Lower leg skin (tissue), 4 donors: ENCODE measurements around the gene CLEC11A. TPM values are rescaled to one million over a fixed set of nuclear protein-coding genes. Genes with fewer than 3 reads are reported as not detected.
"Not testable (repeated sequence)": the region's sequence is repeated elsewhere in the genome, so short reads cannot be mapped to it uniquely, and the experiment has no call there.

Source experiments
- DNase-seq, 2 donors: peaks; one replicate each; pipeline ENCODE4 v3.0.0-alpha.2; 2019; ENCODE audit warnings: low spot score in 2 of 2
- H3K4me3 ChIP-seq: fragments of 200-600 bp; sonication (generic); 2 replicates; pipeline ENCODE4 v1.5.1; 2017; ENCODE audit warnings: mild to moderate bottlenecking, low read depth; ENCODE audit not compliant: poor library complexity, severe bottlenecking
- POLR2A ChIP-seq, 2 donors: fragments of 450-650 bp; IDR thresholded peaks; one replicate each; pipeline ENCODE4 v1.6.1; 2016 to 2017; ENCODE audit warnings: antibody characterized with exemption in 2 of 2, mild to moderate bottlenecking in 1 of 2, moderate library complexity in 1 of 2
- WGBS, 2 donors: methylation state at CpG; one replicate each; pipeline ENCODE4 v1.1.5; 2018; 5-methylcytosine and 5-hydroxymethylcytosine counted together
- intact Hi-C: fragments of 100-400 bp; cut with DNase I; formaldehyde crosslinking; loops from one replicate; pipeline ENCODE4 v1.15.0; 2023; ENCODE audit warnings: low total_unique reads
- total RNA-seq, 4 donors: library from RNA; depleted of rRNA; stranded (reverse); fragments of >200 nt; gene quantifications; one replicate each; pipeline ENCODE4 v1.1.0, GENCODE V29; 2016
- TF ChIP-seq, protein P1 (sequence below), 3 donors: fragments of 450-650 bp; IDR thresholded peaks; one replicate each; pipeline ENCODE4 v1.5.1; 2016; ENCODE audit warnings: antibody characterized with exemption in 3 of 3, mild to moderate bottlenecking in 3 of 3, moderate library complexity in 2 of 3

The CLEC11A gene
- total RNA-seq, 4 donors from 2014 or later, result 9.5 to 19.2 (median 11.9) TPM

- 65 to 66% methylated on average over 15 of the region's 15 CpGs for WGBS, 2 donors
- intact Hi-C loops, result no loop called here
- TF ChIP-seq POLR2A (IDR thresholded peaks at IDR 0.05), result no peak
- TF ChIP-seq, protein P1, sequence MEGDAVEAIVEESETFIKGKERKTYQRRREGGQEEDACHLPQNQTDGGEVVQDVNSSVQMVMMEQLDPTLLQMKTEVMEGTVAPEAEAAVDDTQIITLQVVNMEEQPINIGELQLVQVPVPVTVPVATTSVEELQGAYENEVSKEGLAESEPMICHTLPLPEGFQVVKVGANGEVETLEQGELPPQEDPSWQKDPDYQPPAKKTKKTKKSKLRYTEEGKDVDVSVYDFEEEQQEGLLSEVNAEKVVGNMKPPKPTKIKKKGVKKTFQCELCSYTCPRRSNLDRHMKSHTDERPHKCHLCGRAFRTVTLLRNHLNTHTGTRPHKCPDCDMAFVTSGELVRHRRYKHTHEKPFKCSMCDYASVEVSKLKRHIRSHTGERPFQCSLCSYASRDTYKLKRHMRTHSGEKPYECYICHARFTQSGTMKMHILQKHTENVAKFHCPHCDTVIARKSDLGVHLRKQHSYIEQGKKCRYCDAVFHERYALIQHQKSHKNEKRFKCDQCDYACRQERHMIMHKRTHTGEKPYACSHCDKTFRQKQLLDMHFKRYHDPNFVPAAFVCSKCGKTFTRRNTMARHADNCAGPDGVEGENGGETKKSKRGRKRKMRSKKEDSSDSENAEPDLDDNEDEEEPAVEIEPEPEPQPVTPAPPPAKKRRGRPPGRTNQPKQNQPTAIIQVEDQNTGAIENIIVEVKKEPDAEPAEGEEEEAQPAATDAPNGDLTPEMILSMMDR (IDR thresholded peaks at IDR 0.05), result no peak
- no peak overlapping the region for H3K4me3 ChIP-seq
- DNase-seq, result no peak
These were observed 26.8 kb downstream of the CLEC11A start for GRCh38 chr19:50750010-50750409.

DNA sequence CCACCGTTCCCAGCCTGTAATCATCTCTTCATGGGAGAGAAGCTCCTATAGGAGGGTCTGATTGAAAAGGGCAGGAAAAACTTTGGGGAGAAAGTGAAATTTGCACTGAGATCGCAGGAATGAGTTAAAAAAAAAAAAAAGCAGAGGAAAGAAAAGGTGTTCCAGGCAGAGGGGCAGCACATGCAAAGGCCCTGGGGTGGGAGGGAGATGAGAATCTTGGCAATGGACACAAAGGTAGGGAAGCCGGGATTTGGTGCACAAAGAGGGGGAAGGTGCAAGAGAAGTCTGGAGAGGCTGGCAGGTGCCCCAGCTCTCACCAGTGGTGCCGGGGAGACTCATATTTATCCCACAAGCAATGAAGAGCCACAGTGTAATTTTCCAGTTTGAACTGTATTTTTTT, 30.7 kb downstream of the CLEC11A start:
- DNase-seq, result no peak
- no peak overlapping the region for H3K4me3 ChIP-seq
- TF ChIP-seq POLR2A (IDR thresholded peaks at IDR 0.05), result no peak
- 80 to 85% methylated on average over 4 of the region's 4 CpGs for WGBS, 2 donors
- intact Hi-C loops, result no loop called here

- H3K4me3 ChIP-seq, intact Hi-C loops, DNase-seq: not testable (repeated sequence)
- WGBS, 2 donors, result 60 to 66% methylated on average over 8 of the region's 8 CpGs
These were observed 33.1 kb downstream of the CLEC11A start for GRCh38 chr19:50756244-50756643.

GRCh38 chr19:50757624-50758023, 34.5 kb downstream of the CLEC11A start:
- H3K4me3 ChIP-seq, DNase-seq, intact Hi-C loops: not testable (repeated sequence)
- WGBS, 2 donors, result 78 to 90% methylated on average over 3 of the region's 3 CpGs

DNA sequence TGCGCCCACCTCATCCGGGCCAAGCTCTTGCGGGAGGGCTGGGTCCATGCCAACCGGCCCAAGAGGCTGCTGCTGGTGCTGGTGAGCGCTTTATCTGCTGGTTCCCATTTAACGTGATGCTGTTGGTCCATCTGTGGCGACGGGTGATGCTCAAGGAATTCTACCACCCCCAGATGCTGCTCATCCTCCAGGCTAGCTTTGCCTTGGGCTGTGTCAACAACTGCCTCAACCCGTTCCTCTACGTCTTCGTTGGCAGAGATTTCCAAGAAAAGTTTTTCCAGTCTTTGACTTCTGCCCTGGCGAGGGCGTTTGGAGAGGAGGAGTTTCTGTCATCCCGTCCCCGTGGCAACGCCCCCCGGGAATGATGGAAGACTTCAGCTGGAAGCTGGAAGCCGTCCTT, 35.9 kb downstream of the CLEC11A start:
- WGBS, 2 donors, result 47 to 66% methylated on average over 14 to 18 of the region's 18 CpGs
- H3K4me3 ChIP-seq, intact Hi-C loops, DNase-seq: not testable (repeated sequence)

DNA sequence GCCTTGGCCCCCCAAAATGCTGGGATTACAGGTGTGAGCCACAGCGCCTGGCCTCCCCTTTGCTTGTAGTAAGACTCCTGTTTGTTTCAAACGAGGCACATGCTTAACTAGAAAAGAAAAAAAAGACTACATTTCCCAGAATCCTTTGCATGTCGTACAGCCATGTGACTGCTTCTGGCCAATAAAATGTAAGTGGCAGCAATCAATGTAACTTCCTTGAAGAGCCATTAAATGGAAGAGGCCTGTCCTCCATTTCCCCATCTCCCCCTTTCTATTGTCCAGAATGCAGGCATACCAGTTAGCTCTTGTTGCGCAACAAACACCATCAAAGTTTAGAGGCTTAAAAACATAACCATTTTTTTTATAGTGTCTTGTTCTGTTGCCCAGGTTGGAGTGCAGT, 36.7 kb downstream of the CLEC11A start:
- 71 to 79% methylated on average over 4 of the region's 4 CpGs for WGBS, 2 donors

DNA sequence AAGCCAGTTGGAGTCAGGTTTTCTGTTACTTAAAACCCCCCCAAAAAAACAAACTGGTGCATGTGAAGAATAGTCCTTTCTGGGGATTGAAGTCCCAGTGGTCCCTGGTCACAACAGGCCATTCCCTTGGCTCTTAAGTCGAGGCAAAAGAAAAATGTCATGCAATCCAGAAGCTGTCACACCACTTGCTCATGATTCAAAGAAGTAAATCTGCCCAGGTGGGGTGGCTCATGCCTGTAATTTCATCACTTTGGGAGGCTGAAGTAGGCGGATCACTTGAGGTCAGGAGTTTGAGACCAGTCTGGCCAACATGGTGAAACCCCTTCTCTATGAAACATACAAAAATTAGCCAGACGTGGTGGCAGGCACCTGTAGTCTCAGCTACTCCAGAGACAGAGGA, 38.3 kb downstream of the CLEC11A start:
- DNase-seq, intact Hi-C loops, H3K4me3 ChIP-seq: not testable (repeated sequence)
- WGBS, 2 donors, result 59 to 62% methylated on average over 3 of the region's 3 CpGs

More for the DNA sequence above, 36.7 kb downstream of the CLEC11A start:
- no peak for DNase-seq
- H3K4me3 ChIP-seq, result no peak overlapping the region
- TF ChIP-seq POLR2A (IDR thresholded peaks at IDR 0.05), result no peak
- TF ChIP-seq, protein P1 (IDR thresholded peaks at IDR 0.05), result no peak
- intact Hi-C loops, result no loop called here

DNA sequence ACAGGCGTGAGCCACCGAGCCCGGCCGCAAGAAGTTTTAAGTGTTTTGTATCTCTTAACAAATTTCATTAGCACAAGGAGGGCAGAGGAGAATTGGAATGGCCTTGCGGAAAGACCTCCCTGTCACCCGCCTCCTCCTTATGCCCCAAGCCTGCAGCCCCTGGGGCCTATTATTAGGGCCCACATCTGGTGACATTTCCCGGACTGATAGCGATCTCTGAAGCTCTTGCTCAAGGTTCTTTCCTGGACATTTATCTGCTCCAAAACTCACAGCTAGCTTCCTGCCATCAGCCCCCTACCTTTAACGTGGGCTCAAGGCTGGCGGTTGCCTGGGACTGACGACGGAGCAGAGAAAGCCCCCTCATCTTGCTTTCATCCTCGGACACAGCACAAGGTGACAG, 40.4 kb downstream of the CLEC11A start:
- DNase-seq, intact Hi-C loops, H3K4me3 ChIP-seq: not testable (repeated sequence)
- 64 to 66% methylated on average over 13 of the region's 13 CpGs for WGBS, 2 donors

- intact Hi-C loops, result no loop called here
- WGBS, 2 donors, result 68% methylated on average over 7 of the region's 7 CpGs
- no peak for TF ChIP-seq POLR2A (IDR thresholded peaks at IDR 0.05)
- TF ChIP-seq, protein P1 (IDR thresholded peaks at IDR 0.05), result no peak
- no peak overlapping the region for H3K4me3 ChIP-seq
- no peak for DNase-seq
These were observed 41.2 kb downstream of the CLEC11A start for GRCh38 chr19:50764409-50764808.

DNA sequence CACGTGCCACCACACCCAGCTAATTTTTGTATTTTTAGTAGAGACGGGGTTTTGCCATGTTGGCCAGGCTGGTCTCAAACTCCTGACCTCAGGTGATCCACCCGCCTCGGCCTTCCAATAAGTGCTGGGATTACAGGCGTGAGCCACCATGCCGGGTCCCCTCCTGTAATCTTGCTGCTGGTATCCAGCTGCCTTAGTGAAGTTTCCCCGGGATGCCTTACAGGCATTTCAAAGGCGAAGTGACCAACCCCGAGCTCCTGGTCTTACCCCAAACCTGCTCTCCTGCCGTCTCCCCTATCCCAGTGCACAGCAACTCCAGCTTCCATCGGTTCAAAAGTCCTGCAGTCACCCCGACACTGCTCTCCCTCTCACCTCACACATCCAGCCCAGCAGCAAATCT, 43.6 kb downstream of the CLEC11A start:
- 69 to 78% methylated on average over 12 of the region's 12 CpGs for WGBS, 2 donors
- intact Hi-C loops, result not testable (repeated sequence)

DNA sequence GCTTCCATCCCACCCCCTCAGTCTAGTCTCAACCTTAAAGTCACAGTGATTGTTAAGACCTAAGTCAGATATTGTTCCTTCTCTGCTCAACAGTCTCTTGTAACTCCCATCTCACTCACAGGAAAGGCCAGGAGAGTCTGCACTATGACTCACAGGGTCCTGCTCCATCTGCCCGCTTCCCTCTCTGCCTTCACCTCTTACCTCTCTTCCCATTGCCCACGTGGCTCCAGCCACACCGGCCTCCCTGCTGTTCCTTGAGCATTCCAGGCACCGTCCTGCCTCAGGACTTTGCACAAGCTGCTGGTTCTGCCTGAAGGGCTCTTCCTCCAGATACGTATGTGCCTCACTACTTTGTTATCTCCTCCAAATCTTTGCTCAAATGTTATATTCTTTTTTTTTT, 44.1 kb downstream of the CLEC11A start:
- intact Hi-C loops, result not testable (repeated sequence)

More for the DNA sequence above, 43.6 kb downstream of the CLEC11A start:
- H3K4me3 ChIP-seq, DNase-seq: not testable (repeated sequence)

More for the DNA sequence above, 44.1 kb downstream of the CLEC11A start:
- 30 to 34% methylated on average over 5 of the region's 5 CpGs for WGBS, 2 donors
- not testable (repeated sequence) for H3K4me3 ChIP-seq, DNase-seq
